Measurements from ENCODE around the gene ADAMTS17. TPM values are rescaled to one million over a fixed set of nuclear protein-coding genes. Genes with fewer than 3 reads are reported as not detected.

The ADAMTS17 gene
- total RNA-seq, 1 experiment from 2014 or later = 0.15 TPM

DNA sequence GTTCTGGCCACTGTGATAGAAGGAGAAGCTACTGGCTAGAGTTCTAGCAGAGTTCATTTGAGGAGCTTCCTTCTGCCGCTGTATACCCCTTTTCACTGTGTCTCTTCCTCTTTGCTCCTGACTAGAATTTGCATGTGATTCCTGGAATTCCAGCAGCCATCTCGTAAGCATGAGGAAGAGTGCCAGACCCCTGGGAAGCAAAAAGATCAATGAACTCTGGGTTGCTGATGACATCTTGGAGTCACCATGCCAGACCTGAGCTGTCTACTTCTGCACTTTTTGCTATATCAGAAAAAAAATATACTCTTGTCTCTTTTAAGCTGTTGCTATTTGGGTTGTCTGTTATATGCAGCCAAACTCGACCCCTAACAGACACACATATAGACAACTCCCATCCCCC lies 3.7 kb upstream of the ADAMTS17 start:
- no TSS peak for BruUV-seq (replicated peaks)
- TF ChIP-seq, protein P1, sequence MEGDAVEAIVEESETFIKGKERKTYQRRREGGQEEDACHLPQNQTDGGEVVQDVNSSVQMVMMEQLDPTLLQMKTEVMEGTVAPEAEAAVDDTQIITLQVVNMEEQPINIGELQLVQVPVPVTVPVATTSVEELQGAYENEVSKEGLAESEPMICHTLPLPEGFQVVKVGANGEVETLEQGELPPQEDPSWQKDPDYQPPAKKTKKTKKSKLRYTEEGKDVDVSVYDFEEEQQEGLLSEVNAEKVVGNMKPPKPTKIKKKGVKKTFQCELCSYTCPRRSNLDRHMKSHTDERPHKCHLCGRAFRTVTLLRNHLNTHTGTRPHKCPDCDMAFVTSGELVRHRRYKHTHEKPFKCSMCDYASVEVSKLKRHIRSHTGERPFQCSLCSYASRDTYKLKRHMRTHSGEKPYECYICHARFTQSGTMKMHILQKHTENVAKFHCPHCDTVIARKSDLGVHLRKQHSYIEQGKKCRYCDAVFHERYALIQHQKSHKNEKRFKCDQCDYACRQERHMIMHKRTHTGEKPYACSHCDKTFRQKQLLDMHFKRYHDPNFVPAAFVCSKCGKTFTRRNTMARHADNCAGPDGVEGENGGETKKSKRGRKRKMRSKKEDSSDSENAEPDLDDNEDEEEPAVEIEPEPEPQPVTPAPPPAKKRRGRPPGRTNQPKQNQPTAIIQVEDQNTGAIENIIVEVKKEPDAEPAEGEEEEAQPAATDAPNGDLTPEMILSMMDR (conservative IDR thresholded peaks at IDR 0.05; ENCODE audit: low read depth, low read length) = no peak
- TF ChIP-seq EZH2 (IDR thresholded peaks at IDR 0.05; ENCODE audit: borderline replicate concordance, low read depth, low read length, poor library complexity, severe bottlenecking) = no peak
- no peak overlapping the region for H3K4me3 ChIP-seq (ENCODE audit: low read depth, low read length, poor library complexity, severe bottlenecking)
- DNase-seq (ENCODE audit: low spot score) = no peak
- no peaks in the 10 kb centered on the region for H3K36me3 ChIP-seq (ENCODE audit: insufficient read depth, low read length, poor library complexity, severe bottlenecking)
- ChIA-PET POLR2A (ENCODE audit: low non-redundant PET) (no interaction called here), CTCF (no interaction called here)
- no peaks in the 10 kb centered on the region for H3K9me3 ChIP-seq (ENCODE audit: low read depth, low read length, poor library complexity, severe bottlenecking)
- H3K27ac ChIP-seq (ENCODE audit: low read depth, low read length, poor library complexity, severe bottlenecking) = no peak overlapping the region
- no peaks in the 10 kb centered on the region for H3K4me1 ChIP-seq (ENCODE audit: insufficient read depth, low read length, poor library complexity, severe bottlenecking)
- H3K27me3 ChIP-seq (replicated peaks; ENCODE audit: insufficient read depth, low read depth, low read length, poor library complexity) = peaks cover 10% of the 10 kb centered on the region
- intact Hi-C loops (cut with micrococcal nuclease; ENCODE audit: unreplicated experiment) = loop anchor here (5.0 kb wide), 1 partner anchor 227 kb away; no protein-coding TSS in a partner anchor

DNA sequence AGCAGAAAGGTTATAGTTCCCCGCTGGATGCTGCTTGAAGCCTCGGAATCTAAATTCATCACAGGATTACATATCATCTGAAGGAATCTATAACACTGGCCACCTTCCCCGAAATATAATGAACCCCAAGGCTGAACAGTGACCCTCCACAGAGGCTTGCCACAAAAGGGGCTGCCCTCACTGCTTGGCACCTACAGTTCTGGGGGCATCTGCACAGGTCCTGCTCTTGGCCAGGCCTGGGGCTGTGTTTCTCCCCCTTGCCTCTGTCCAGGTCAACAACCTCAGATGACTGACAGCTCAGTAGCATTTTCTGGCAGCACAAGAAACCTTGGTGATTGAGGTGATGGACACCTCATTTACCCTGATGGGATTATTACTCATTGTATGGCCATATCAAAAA lies 1.5 kb upstream of the ADAMTS17 start:
- no peaks in the 10 kb centered on the region for H3K9me3 ChIP-seq (ENCODE audit: low read depth, low read length, poor library complexity, severe bottlenecking)
- intact Hi-C loops (cut with micrococcal nuclease; ENCODE audit: unreplicated experiment) = no loop called here
- peaks cover 10% of the 10 kb centered on the region for H3K27me3 ChIP-seq (replicated peaks; ENCODE audit: insufficient read depth, low read depth, low read length, poor library complexity)
- TF ChIP-seq, protein P1 (conservative IDR thresholded peaks at IDR 0.05; ENCODE audit: low read depth, low read length) = no peak
- TF ChIP-seq EZH2 (IDR thresholded peaks at IDR 0.05; ENCODE audit: borderline replicate concordance, low read depth, low read length, poor library complexity, severe bottlenecking) = no peak
- BruUV-seq (replicated peaks) = no TSS peak
- H3K27ac ChIP-seq (ENCODE audit: low read depth, low read length, poor library complexity, severe bottlenecking) = no peak overlapping the region
- no peaks in the 10 kb centered on the region for H3K36me3 ChIP-seq (ENCODE audit: insufficient read depth, low read length, poor library complexity, severe bottlenecking)
- no peak for DNase-seq (ENCODE audit: low spot score)
- H3K4me1 ChIP-seq (ENCODE audit: insufficient read depth, low read length, poor library complexity, severe bottlenecking) = no peaks in the 10 kb centered on the region
- H3K4me3 ChIP-seq (ENCODE audit: low read depth, low read length, poor library complexity, severe bottlenecking) = no peak overlapping the region
- ChIA-PET POLR2A (ENCODE audit: low non-redundant PET) (no interaction called here), CTCF (no interaction called here)

DNA sequence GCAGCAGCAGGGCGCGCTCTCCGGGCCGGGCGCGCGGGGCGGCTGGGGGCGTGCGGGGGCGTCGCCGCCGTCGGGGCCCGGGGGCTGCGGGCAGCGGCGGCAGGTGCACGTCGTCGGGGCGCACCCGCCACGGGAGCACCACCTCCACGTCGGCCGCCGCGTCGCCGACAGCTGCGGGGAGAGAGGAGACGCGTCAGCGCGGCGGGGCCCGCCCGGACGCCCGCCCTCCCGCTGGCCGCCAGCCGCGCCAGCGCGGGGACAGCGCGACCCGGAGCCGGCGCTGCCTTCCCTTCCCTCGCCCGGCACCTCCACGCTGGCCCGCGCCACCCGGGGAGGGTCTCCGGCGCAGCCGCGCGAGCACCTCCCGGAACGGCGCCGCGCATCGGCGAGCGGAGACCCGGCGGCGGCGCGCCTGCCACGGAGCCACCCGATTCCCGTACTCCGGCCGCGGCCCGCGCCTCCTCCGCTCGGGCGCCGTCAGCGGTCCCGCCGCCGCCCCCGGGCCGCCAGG lies 481 bp downstream of the ADAMTS17 start:
- Histone ChIP-seq H3K4me3 (ENCODE audit: low read depth, low read length, poor library complexity, severe bottlenecking) (peak overlapping the region; percentile 33), H3K27ac (ENCODE audit: low read depth, low read length, poor library complexity, severe bottlenecking) (no peak overlapping the region), H3K27me3 (replicated peaks; ENCODE audit: insufficient read depth, low read depth, low read length, poor library complexity) (peaks cover 10% of the 10 kb centered on the region), H3K4me1 (ENCODE audit: insufficient read depth, low read length, poor library complexity, severe bottlenecking) (no peaks in the 10 kb centered on the region), H3K36me3 (ENCODE audit: insufficient read depth, low read length, poor library complexity, severe bottlenecking) (no peaks in the 10 kb centered on the region), H3K9me3 (ENCODE audit: low read depth, low read length, poor library complexity, severe bottlenecking) (no peaks in the 10 kb centered on the region)
- ChIA-PET CTCF (no interaction called here), POLR2A (ENCODE audit: low non-redundant PET) (no interaction called here)
- DNase-seq (ENCODE audit: low spot score) = no peak
- no TSS peak for BruUV-seq (replicated peaks)
- TF ChIP-seq, protein P1 (conservative IDR thresholded peaks at IDR 0.05; ENCODE audit: low read depth, low read length) = no peak
- no peak for TF ChIP-seq EZH2 (IDR thresholded peaks at IDR 0.05; ENCODE audit: borderline replicate concordance, low read depth, low read length, poor library complexity, severe bottlenecking)
- intact Hi-C loops (cut with micrococcal nuclease; ENCODE audit: unreplicated experiment) = no loop called here
